OCI-LY3 (cell line): ENCODE data around the gene NCF4.

Source experiments
- EZH2phosphoT487 ChIP-seq: fragments of 200-600 bp; shearing (Covaris generic); IDR thresholded peaks from 2 replicates; pipeline ENCODE4 v1.6.1; 2018; ENCODE audit warnings: antibody characterized with exemption, mixed run types, low read depth
- TF ChIP-seq, protein P1 (sequence below): fragments of 200-600, 300-600 bp; sonication (generic); IDR thresholded peaks from 2 replicates; pipeline ENCODE4 v1.5.1; 2014; ENCODE audit warnings: antibody characterized with exemption, low read length, low read depth

DNA sequence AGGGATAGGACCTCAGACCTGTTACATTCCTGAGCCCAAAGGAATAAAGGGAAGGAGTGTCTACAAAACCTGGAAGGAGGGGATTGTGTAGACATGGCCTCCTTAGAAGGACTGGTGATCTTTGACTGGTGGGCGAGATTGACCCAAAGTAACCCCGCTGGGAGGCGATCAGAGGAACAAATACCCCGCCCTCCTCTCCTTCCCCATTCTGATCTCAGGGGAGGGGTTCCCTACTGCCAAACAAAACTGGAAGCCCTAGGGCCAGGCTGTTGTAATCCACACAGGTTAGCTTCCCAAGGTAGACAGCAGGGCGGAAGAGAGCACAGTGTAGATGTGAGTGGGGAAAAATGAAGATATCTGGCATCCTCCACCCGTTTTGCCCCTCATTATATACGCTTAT lies 24.7 kb downstream of the NCF4 start:
- TF ChIP-seq, protein P1, sequence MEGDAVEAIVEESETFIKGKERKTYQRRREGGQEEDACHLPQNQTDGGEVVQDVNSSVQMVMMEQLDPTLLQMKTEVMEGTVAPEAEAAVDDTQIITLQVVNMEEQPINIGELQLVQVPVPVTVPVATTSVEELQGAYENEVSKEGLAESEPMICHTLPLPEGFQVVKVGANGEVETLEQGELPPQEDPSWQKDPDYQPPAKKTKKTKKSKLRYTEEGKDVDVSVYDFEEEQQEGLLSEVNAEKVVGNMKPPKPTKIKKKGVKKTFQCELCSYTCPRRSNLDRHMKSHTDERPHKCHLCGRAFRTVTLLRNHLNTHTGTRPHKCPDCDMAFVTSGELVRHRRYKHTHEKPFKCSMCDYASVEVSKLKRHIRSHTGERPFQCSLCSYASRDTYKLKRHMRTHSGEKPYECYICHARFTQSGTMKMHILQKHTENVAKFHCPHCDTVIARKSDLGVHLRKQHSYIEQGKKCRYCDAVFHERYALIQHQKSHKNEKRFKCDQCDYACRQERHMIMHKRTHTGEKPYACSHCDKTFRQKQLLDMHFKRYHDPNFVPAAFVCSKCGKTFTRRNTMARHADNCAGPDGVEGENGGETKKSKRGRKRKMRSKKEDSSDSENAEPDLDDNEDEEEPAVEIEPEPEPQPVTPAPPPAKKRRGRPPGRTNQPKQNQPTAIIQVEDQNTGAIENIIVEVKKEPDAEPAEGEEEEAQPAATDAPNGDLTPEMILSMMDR: no peak
- TF ChIP-seq EZH2phosphoT487: no peak
